NOMO-1 treated with DMSO at 0.1 percent for 48 hours (cell line): ENCODE data around the gene DALRD3.
A peak's percentile ranks its signal among the peaks of the same experiment; 100 is the strongest.

Experiments used
- DNase-seq: peaks from one replicate; lab custom pipeline; 2025; ENCODE audit not compliant: unreplicated experiment; lab: John Stamatoyannopoulos, UW

Gene DALRD3

GRCh38 chr3:49006408-49007067 is 11.8 kb downstream of the DALRD3 start:
- DNase-seq: no peak

- no peak for DNase-seq
Measured at GRCh38 chr3:49005998-49006397, 12.4 kb downstream of the DALRD3 start.

GRCh38 chr3:49005303-49005680 is 13.1 kb downstream of the DALRD3 start:
- DNase-seq: no peak

- DNase-seq: no peak
Measured at GRCh38 chr3:49004352-49005302, 13.8 kb downstream of the DALRD3 start.

GRCh38 chr3:49001155-49001554 is 17.2 kb downstream of the DALRD3 start:
- no peak for DNase-seq

- no peak for DNase-seq
Measured at GRCh38 chr3:48999085-48999858, 19.1 kb downstream of the DALRD3 start.

GRCh38 chr3:48997714-48998637 is 20.4 kb downstream of the DALRD3 start:
- no peak for DNase-seq

GRCh38 chr3:48997102-48997635 is 21.2 kb downstream of the DALRD3 start:
- DNase-seq: no peak

- no peak for DNase-seq
Measured at GRCh38 chr3:48996640-48997039, 21.7 kb downstream of the DALRD3 start.

GRCh38 chr3:48993834-48994233 is 24.5 kb downstream of the DALRD3 start:
- peak; percentile 3 for DNase-seq

- no peak for DNase-seq
Measured at GRCh38 chr3:48991851-48992545, 26.4 kb downstream of the DALRD3 start.

GRCh38 chr3:48990636-48991469 is 27.5 kb downstream of the DALRD3 start:
- DNase-seq: peak; percentile 10

- peak; percentile 64 for DNase-seq
Measured at GRCh38 chr3:48989796-48990635, 28.4 kb downstream of the DALRD3 start, which contains the start of gene P4HTM. Gene P4HTM (plus strand): TSS chr3:48990241. CDS start chr3:48990257, 16 bp downstream.

- DNase-seq: no peak
Measured at GRCh38 chr3:48989126-48989795, 29.1 kb downstream of the DALRD3 start.

- DNase-seq: no peak
Measured at GRCh38 chr3:48985831-48986376, 32.5 kb downstream of the DALRD3 start.

GRCh38 chr3:48984663-48985062 is 33.7 kb downstream of the DALRD3 start:
- DNase-seq: no peak

- DNase-seq: no peak
Measured at GRCh38 chr3:48983096-48983495, 35.3 kb downstream of the DALRD3 start.
